Erythroblast (primary cell): ENCODE results near the gene USB1.

ENCODE experiments used
- DNase-seq, 2 experiments: peaks; one replicate each; lab custom pipeline; 2025; lab: John Stamatoyannopoulos, UW
- GATA1 ChIP-seq: IDR thresholded peaks from 2 replicates; pipeline ENCODE4 v1.6.1; 2011; ENCODE audit warnings: low read depth, mild to moderate bottlenecking, control low read depth, low read length, moderate library complexity
- POLR2A ChIP-seq: IDR thresholded peaks from 2 replicates; pipeline ENCODE4 v1.6.1; 2011; ENCODE audit warnings: mild to moderate bottlenecking, low read length

The USB1 gene

DNA sequence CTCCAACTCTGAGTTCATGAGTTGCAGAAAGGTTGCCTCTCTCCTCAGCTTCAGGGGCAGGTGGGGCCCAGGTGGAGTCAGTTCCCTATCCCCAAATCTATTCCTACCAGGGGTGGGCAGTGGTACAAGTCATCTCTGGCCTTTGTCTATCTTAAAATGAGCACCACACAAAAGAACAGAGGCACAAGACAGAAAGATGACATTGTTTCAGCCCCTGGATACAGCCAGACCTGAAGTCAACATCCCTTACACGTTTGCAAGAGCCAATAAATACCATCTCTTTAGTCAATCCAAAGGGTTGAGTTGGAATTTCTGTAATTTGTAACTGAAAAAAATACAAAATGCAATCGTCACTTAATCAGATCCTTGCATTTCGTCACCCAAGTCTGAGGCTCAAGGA is 56.6 kb downstream of the USB1 start:
- TF ChIP-seq GATA1, result no peak
- no peak for TF ChIP-seq POLR2A
- DNase-seq, result no peak

GRCh38 chr16:58062821-58063220 is 61.6 kb downstream of the USB1 start:
- no peak for DNase-seq
- TF ChIP-seq POLR2A (no peak), GATA1 (no peak)

- TF ChIP-seq GATA1 (no peak), POLR2A (no peak)
- no peak for DNase-seq
Measured at GRCh38 chr16:58063377-58064076, 62.3 kb downstream of the USB1 start.

GRCh38 chr16:58070585-58070984 is 69.4 kb downstream of the USB1 start:
- no peak for DNase-seq
- TF ChIP-seq POLR2A, result no peak
- TF ChIP-seq GATA1, result no peak
